Urinary bladder (tissue), 4 donors: ENCODE measurements around the gene OSBPL3. TPM values are rescaled to one million over a fixed set of nuclear protein-coding genes. Genes with fewer than 3 reads are reported as not detected.
A peak's percentile ranks its signal among the peaks of the same experiment; 100 is the strongest.

Source experiments
- DNase-seq: peaks from one replicate; pipeline ENCODE4 v3.0.0-alpha.2; 2015; ENCODE audit errors: extremely low spot score
- H3K27ac ChIP-seq: one replicate; pipeline ENCODE4 v1.5.1; 2013; ENCODE audit warnings: low read depth, mild to moderate bottlenecking, moderate library complexity
- H3K36me3 ChIP-seq: one replicate; pipeline ENCODE4 v1.6.1; 2013; ENCODE audit warnings: mild to moderate bottlenecking, moderate library complexity; ENCODE audit not compliant: insufficient read depth
- H3K4me1 ChIP-seq: one replicate; pipeline ENCODE4 v1.6.1; 2013; ENCODE audit warnings: mild to moderate bottlenecking, moderate library complexity; ENCODE audit not compliant: insufficient read depth
- H3K4me3 ChIP-seq: one replicate; pipeline ENCODE4 v1.5.1; 2013; ENCODE audit warnings: low read depth, low read length
- WGBS: extraction: QIAGEN DNeasy Blood & Tissue Kit; methylation state at CpG from one replicate; pipeline ENCODE4 v1.1.7; 2013; 5-methylcytosine and 5-hydroxymethylcytosine counted together
- polyA plus RNA-seq: library from polyadenylated mRNA; stranded (reverse); fragments of 200-250 nt; gene quantifications from one replicate; pipeline ENCODE4 v1.2.3, GENCODE V29; 2013
- total RNA-seq: library from RNA; depleted of rRNA; stranded (reverse); fragments of >200 nt; gene quantifications from one replicate; pipeline ENCODE4 v1.2.3, GENCODE V29; 2014
- donor health status: healthy with polysubstance abuse.
- donor health status: healthy.

The OSBPL3 gene
- total and polyA plus RNA-seq, 2 donors, result 1.9 to 4.9 TPM

- H3K27ac ChIP-seq, result no peak overlapping the region
- 79% methylated on average over 3 of the region's 3 CpGs for whole genome bisulfite sequencing
- DNase-seq, result no peak
- H3K4me3 ChIP-seq, result no peak overlapping the region
- H3K4me1 ChIP-seq, result no peaks in the 10 kb centered on the region
- no peaks in the 10 kb centered on the region for H3K36me3 ChIP-seq
These were observed 25.7 kb upstream of the OSBPL3 start for GRCh38 chr7:25005658-25006057.

GRCh38 chr7:25002786-25003185, 22.8 kb upstream of the OSBPL3 start:
- WGBS, result 80% methylated on average over 1 of the region's 1 CpG
- Histone ChIP-seq H3K27ac (no peak overlapping the region), H3K36me3 (no peaks in the 10 kb centered on the region)

GRCh38 chr7:24995466-24995865, 15.5 kb upstream of the OSBPL3 start:
- Histone ChIP-seq H3K27ac (no peak overlapping the region), H3K4me1 (no peaks in the 10 kb centered on the region), H3K4me3 (no peak overlapping the region), H3K36me3 (no peaks in the 10 kb centered on the region)
- 80% methylated on average over 3 of the region's 3 CpGs for WGBS
- no peak for DNase-seq

More at GRCh38 chr7:25002786-25003185, 22.8 kb upstream of the OSBPL3 start:
- no peaks in the 10 kb centered on the region for H3K4me1 ChIP-seq
- no peak for DNase-seq
- H3K4me3 ChIP-seq, result no peak overlapping the region

GRCh38 chr7:24992314-24992713, 12.3 kb upstream of the OSBPL3 start:
- no peaks in the 10 kb centered on the region for H3K4me1 ChIP-seq
- 93% methylated on average over 4 of the region's 4 CpGs for WGBS
- no peak overlapping the region for H3K4me3 ChIP-seq
- no peak overlapping the region for H3K27ac ChIP-seq
- no peak for DNase-seq
- H3K36me3 ChIP-seq, result no peaks in the 10 kb centered on the region

- H3K4me3 ChIP-seq, result no peak overlapping the region
- H3K27ac ChIP-seq, result no peak overlapping the region
- H3K4me1 ChIP-seq, result no peaks in the 10 kb centered on the region
- no peak for DNase-seq
- H3K36me3 ChIP-seq, result no peaks in the 10 kb centered on the region
- 85% methylated on average over 3 of the region's 3 CpGs for WGBS
These were observed 11.4 kb upstream of the OSBPL3 start for GRCh38 chr7:24991353-24991752.

- Histone ChIP-seq H3K36me3 (no peaks in the 10 kb centered on the region), H3K4me3 (no peak overlapping the region), H3K27ac (no peak overlapping the region), H3K4me1 (no peaks in the 10 kb centered on the region)
- 86% methylated on average over 1 of the region's 1 CpG for WGBS
- no peak for DNase-seq
These were observed 7.4 kb upstream of the OSBPL3 start for GRCh38 chr7:24987331-24987842.

GRCh38 chr7:24982917-24983316, 2.9 kb upstream of the OSBPL3 start:
- WGBS, result 75% methylated on average over 2 of the region's 2 CpGs
- Histone ChIP-seq H3K4me1 (peaks cover 1% of the 10 kb centered on the region), H3K27ac (no peak overlapping the region), H3K36me3 (no peaks in the 10 kb centered on the region), H3K4me3 (no peak overlapping the region)
- no peak for DNase-seq

- H3K4me3 ChIP-seq, result peak overlapping the region; percentile 23
- DNase-seq, result peak; percentile 31
- H3K27ac ChIP-seq, result no peak overlapping the region
- H3K4me1 ChIP-seq, result peaks cover 1% of the 10 kb centered on the region
- H3K36me3 ChIP-seq, result no peaks in the 10 kb centered on the region
- WGBS, result 2% methylated on average over 52 of the region's 52 CpGs
These were observed 1.4 kb upstream of the OSBPL3 start for GRCh38 chr7:24981171-24981951.

GRCh38 chr7:24980534-24981170, 674 bp upstream of the OSBPL3 start:
- H3K36me3 ChIP-seq, result no peaks in the 10 kb centered on the region
- peaks cover 1% of the 10 kb centered on the region for H3K4me1 ChIP-seq
- DNase-seq, result peak; percentile 25
- H3K27ac ChIP-seq, result peak overlapping the region; percentile 84
- WGBS, result 6% methylated on average over 26 of the region's 26 CpGs
- H3K4me3 ChIP-seq, result peak overlapping the region; percentile 46

- under 1% methylated on average over 42 of the region's 42 CpGs for WGBS
- H3K36me3 ChIP-seq, result no peaks in the 10 kb centered on the region
- H3K4me1 ChIP-seq, result peaks cover 1% of the 10 kb centered on the region
- no peak for DNase-seq
- H3K27ac ChIP-seq, result peak overlapping the region; percentile 57
- H3K4me3 ChIP-seq, result peak overlapping the region; percentile 64
These were observed 512 bp downstream of the OSBPL3 start for GRCh38 chr7:24979470-24979862.

- Histone ChIP-seq H3K36me3 (no peaks in the 10 kb centered on the region), H3K4me1 (peaks cover 1% of the 10 kb centered on the region), H3K27ac (no peak overlapping the region), H3K4me3 (peak overlapping the region; percentile 64)
- DNase-seq, result no peak
- 21% methylated on average over 29 of the region's 29 CpGs for WGBS
These were observed 1.0 kb downstream of the OSBPL3 start for GRCh38 chr7:24978843-24979469.

- H3K4me1 ChIP-seq, result peaks cover 1% of the 10 kb centered on the region
These were observed 4.2 kb downstream of the OSBPL3 start for GRCh38 chr7:24975644-24976260.

GRCh38 chr7:24975172-24975571, 4.8 kb downstream of the OSBPL3 start:
- WGBS, result 86% methylated on average over 3 of the region's 3 CpGs
- Histone ChIP-seq H3K27ac (no peak overlapping the region), H3K36me3 (no peaks in the 10 kb centered on the region), H3K4me3 (no peak overlapping the region), H3K4me1 (peaks cover 1% of the 10 kb centered on the region)
- DNase-seq, result no peak

More at GRCh38 chr7:24975644-24976260, 4.2 kb downstream of the OSBPL3 start:
- no peak overlapping the region for H3K4me3 ChIP-seq
- 55% methylated on average over 4 of the region's 4 CpGs for WGBS
- no peaks in the 10 kb centered on the region for H3K36me3 ChIP-seq
- DNase-seq, result no peak
- H3K27ac ChIP-seq, result no peak overlapping the region
